Ecto neural progenitor cell (in vitro differentiated cells): ENCODE measurements around the gene BCL7A.

Experiments
- DNase-seq: peaks from one replicate; pipeline ENCODE4 v3.0.0-alpha.2; 2018; ENCODE audit warnings: low spot score

The BCL7A gene

DNA sequence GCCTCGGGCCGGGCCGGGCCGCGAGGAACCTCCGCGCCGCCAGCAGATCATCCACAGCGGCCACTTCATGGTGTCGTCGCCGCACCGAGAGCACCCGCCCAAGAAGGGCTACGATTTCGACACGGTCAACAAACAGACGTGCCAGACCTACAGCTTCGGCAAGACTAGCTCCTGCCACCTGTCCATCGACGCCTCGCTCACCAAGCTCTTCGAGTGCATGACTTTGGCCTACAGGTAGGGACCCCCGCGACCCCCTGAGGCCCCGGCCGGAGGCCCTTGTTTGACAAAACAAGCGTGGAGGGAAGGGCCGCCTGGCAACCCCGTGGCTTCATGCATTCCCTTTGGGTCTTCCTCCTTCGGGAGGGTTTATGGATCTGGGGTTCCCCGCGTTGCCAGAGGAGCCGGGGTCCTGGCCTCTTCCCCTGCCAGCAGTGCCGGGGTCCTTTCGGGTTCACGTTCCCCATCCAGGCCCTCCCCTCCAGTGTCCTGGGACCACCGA lies 57.4 kb downstream of the BCL7A start:
- peak; percentile 80 for DNase-seq

DNA sequence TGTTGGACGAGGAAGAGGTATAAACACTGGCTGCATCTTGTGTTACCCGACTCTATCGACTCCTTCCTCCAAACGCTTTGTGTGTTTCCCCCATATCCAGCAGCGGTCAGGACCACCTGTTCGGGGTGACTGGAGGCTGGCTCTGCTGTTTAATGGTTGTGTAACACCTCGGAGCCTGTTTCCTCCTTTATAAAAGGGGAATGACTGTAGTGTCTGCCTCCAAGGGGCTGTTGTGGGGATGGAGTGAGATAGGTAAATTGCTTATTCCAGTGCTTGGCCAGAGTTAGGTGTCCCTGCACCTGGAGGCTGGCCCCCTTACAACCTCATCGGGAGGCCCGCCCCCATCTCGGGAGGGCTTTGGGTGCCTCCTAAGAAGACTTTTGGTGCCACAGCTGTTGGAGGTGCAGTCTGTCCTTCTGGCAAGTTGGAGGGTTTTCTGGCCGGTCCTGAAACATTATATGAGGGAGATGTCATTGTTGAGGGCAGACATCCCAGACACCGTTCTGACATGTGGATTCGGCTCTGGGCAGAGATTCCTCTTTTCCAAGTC lies 57.9 kb downstream of the BCL7A start:
- no peak for DNase-seq

DNA sequence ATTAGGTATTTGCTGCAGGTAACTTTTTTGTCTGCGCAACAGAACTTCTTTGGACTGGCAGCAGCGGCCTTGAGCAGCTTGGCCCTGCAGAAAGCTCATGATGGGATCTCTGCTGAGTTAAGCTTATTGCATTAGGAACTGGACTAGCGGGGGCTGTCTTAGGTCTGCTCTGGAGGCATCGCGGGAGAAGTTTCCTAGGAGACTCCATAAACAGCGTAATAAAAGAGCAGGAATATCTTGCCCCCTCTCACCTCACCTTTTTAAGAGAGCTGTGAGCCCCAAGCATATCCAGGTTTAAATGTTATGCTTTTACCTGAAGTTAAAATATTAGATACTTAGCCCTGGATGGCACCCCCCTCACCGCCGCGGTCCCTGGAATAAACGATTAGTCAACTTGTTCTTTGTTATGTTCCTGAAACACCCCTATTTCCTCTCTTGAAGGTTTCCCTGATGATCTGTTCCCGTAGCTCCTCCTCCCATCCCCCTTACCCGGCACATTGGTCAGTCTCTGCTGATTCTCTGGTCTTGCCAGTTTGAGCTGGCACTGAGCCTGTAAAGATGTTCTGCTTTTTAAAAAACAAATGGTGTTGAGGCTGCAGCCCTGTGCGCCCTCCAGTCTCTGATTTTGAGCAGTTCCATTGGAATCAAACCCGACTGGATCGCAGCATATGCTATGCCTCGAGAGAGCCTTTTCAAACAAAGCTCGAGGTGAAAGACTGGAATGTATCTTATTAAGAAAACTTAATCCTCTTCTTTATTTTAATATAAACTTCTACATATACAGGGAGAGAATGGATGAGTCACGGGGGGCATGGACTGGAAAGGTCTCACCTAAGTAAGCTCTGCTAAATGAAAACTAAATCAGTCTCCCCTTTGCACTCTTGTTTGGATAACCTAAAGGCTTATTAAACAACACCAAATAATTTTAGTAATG lies 58.7 kb downstream of the BCL7A start:
- no peak for DNase-seq

DNA sequence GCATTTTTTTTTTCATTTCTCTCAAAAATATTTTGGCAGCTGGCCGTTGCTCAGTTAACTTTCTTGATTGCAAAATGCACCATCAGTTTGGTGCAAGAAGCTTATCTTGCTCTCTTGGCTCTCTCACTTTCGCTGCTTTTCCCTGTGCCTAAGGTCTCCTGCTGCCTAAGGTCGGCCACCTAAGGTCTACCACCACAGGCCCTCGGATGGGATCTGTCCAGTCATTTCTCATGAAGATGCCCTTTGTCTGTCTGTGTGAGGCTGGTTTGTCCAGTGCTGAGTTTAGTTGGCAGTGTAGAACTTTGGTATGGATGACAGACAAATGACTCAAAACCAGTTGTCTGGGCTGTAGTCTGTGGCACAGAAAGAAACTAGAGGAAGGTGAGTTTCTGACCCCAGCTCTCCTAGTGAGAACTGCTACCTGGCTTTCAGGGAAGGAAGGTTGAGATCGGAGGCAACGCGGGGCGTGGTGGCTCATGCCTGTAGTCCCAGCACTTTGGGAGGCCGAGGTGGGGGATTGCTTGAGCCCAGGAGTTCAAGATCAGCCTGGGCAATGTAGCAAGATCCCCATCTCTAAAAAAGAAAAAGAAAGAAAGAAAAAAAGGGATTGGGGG lies 59.5 kb downstream of the BCL7A start:
- no peak for DNase-seq

DNA sequence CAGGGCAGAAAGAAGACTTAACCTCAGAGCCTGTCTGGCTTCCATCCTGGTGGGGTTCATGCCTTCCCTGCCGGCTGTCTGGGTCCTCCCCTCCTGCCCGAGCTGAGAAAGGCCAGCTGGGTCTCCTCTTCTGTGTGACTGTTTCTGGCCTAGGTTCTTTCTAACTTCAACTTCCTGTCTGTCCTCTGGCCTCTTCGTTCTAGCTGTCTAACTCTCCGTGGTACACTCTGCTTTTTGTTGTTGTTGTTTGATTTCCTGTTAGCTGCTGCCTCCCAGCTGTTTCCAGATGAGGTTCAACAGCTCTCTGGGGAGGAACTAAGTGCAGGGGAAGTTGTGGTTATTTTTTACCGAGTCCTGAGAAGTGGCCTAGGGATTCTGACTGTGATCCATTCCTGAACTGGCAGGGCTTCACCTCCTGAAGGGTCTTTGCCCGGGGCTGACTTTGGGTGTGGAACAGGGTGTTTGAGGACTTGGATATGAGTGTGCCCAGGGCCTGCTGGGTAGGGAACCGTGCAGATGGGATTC lies 60.1 kb downstream of the BCL7A start:
- no peak for DNase-seq

- no peak for DNase-seq
These were observed 61.1 kb downstream of the BCL7A start for GRCh38 chr12:122082621-122083356.

DNA sequence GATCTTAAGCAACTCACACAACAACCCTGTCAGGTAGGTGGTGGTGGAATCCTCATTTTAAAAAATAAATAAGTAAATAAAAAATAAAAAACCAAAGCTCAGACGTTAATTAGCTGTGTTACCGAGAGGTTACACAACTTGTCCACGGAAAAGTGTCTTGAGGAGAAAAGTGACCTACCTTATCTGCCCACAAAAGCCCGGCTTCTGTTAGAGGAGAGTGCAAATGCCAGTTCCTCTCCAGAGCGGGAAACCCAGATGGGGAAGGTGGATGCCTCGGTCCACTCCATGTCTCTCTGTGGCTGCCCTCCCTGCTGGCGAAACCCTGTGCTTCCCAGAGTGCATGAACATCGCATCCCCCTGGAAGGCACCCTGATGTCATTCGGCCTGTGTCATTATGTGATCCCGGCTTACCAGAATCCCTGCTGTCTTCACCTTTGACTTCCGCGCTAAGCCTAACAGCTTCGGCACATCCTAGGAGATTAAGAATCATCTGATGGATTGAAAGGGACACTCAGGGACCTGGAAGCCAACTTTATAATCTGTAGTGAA lies 63.2 kb downstream of the BCL7A start:
- DNase-seq: peak; percentile 72

DNA sequence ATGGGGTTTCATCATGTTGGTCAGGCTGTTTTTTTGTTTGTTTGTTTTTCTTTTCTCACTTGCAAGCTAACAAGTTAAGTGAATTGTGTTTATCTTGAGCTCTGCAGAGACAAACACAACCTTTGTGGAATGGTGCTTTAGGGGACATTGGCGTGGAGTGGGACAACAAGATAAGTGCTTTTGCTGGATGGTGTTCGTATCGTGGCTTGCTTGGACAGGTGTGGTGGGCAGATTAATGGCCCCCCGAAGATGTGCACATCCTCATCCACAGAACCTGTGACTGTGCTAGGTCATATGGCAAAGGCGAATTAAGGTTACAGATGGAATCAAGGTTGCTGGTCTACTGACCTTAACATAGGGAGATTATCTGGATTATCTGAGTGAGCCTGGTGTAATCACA lies 63.9 kb downstream of the BCL7A start:
- DNase-seq: no peak

DNA sequence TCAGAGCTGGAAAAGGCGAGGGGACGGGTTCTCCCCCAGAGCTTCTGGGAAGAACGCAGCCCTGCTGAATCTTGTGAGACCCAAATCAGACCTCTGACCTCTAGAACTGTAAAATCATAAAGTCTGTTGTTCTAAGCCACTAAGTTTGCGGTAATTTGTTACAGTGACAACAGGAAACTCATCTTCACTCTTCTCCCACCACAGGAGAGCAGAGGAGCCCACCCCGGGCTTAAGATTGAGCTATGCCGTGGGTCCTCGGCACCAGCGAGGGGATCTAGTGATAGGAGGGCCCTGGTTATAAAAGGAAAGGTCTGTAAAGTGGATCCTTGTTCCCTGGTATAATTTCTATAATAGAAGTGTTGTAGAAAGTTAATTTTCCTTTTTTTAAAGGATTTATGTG lies 64.4 kb downstream of the BCL7A start:
- DNase-seq: no peak

GRCh38 chr12:122086641-122087285 lies 65.1 kb downstream of the BCL7A start:
- DNase-seq: no peak

- DNase-seq: no peak
These were observed 65.9 kb downstream of the BCL7A start for GRCh38 chr12:122087431-122088178.

DNA sequence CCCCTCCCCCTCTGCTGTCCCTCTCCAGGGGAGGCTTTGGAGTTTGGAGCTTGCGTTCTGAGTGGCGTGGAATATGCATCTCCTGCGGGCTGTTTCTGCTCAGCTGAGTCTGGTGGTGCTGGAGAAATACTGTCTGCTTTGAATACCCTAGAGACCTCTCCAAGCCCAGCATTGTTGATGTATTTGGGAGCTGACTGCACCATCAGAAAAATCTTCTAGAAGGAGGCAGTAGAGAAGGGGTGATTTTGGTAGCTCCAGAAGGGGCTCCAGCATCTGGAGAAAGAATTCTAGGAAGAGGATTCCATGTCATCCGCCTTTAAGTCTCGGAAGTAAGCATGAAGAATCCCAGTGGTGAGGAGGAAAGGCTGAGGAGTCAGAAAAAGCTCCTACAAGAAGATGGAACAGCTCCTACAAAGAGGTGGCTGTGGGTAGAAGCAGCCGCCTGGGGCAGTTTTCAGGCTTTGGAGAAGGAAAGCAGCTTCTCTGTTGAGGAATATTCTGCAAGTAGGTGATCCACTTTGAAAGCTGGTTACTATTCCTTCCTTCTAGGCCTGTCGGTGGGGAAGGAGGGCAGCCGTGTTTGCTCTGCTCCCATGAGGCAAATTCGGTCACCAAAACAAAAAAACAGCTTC lies 66.6 kb downstream of the BCL7A start:
- DNase-seq: no peak

GRCh38 chr12:122089077-122089476 lies 67.4 kb downstream of the BCL7A start:
- no peak for DNase-seq

DNA sequence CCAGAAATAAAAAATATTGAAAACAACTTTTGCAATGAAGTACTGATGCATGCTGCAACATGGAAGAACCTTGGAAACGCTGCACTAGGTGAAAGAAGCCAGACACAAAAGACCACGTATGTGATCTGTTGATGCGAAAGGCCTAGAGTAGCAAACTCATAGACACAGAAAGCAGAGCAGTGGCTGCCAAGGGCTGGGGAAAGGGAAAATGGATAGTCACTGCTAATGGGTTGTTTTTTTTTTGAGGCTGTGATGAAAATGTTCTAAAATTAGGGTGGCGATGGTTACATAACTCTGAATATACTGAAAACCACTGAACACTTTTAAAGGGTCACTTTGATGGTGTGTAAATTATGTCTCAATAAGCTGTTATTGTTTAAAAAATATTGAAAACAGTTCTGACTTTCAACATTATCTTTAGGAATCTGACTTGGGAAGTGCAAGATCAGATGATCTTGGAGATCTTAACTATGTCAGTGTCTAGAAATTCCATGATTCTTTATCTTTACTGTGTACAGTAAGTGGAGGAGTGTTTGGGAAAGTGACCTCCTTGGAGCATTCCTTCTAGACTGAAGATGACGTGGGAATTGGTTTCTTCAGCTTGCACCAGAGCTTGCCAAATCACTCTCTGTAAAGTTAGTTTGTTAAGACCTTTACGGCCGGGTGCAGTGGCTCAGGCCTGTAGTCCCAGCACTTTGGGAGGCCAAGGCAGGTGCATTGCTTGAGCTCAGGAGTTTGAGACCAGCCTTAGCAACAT lies 69.3 kb downstream of the BCL7A start:
- DNase-seq: no peak

GRCh38 chr12:122093098-122093883 lies 71.6 kb downstream of the BCL7A start:
- DNase-seq: no peak

DNA sequence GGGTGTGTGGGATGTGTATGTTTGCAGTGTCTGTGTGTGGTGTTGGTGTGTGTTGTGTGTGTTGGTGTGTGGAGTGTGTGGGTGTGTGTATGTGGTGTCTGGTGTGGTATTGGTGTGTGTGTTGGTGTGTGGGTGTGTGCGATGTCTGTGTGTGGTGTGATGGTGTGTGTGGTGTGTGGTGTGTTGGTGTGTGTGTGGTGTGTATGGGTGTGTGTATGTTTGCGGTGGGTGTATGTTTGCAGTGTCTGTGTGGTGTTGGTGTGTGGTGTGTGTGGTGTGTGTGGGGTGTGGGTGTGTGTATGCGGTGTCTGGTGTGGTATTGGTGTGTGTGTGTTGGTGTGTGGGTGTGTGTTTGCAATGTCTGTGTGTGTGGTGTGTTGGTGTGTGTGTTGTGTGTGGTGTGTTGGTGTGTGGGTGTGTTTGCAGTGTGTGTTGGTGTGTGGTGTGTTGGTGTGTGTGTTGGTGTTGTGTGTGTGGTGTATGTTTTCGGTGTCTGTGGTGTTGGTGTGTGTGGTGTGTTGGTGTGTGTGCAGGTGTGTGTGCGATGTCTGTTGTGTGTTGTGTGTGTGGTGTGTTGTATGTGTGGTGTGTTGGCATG lies 72.6 kb downstream of the BCL7A start:
- DNase-seq: no peak

GRCh38 chr12:122094735-122095631 lies 73.3 kb downstream of the BCL7A start:
- no peak for DNase-seq
